ENCODE data around the gene FRMD4A.

Gene FRMD4A

GRCh38 chr10:13624630-13625029 lies 706.1 kb downstream of the FRMD4A start:
- Histone ChIP-seq H3K79me2 (ENCODE audit: insufficient read depth, low read length) (no peaks in the 10 kb centered on the region), H3K27ac (ENCODE audit: low read depth, low read length) (no peak overlapping the region), H3K4me2 (ENCODE audit: low read depth, low read length, poor library complexity, severe bottlenecking) (no peak overlapping the region), H4K20me1 (ENCODE audit: low read depth, low read length) (no peaks in the 10 kb centered on the region), H3K36me3 (ENCODE audit: low read length) (no peaks in the 10 kb centered on the region), H3K27me3 (ENCODE audit: low read length) (no peaks in the 10 kb centered on the region), H3K9me2 (replicated peaks; ENCODE audit: insufficient read depth, low read length) (no peaks in the 10 kb centered on the region), H2AFZ (ENCODE audit: low read depth, low read length, severe bottlenecking) (no peak overlapping the region), H3K9me3 (ENCODE audit: insufficient read depth, low read length) (no peaks in the 10 kb centered on the region), H3K4me3 (ENCODE audit: insufficient read depth, low read length, poor library complexity, severe bottlenecking) (no peak overlapping the region), H3K9ac (ENCODE audit: low read length) (no peak overlapping the region), H3F3A (ENCODE audit: insufficient read depth) (no peaks in the 10 kb centered on the region)
- TF ChIP-seq CTCF (IDR thresholded peaks at IDR 0.05; ENCODE audit: insufficient read depth, low read length, poor library complexity, severe bottlenecking): no peak
- TF ChIP-seq EZH2phosphoT487 (conservative IDR thresholded peaks at IDR 0.05; ENCODE audit: low read length): no peak

DNA sequence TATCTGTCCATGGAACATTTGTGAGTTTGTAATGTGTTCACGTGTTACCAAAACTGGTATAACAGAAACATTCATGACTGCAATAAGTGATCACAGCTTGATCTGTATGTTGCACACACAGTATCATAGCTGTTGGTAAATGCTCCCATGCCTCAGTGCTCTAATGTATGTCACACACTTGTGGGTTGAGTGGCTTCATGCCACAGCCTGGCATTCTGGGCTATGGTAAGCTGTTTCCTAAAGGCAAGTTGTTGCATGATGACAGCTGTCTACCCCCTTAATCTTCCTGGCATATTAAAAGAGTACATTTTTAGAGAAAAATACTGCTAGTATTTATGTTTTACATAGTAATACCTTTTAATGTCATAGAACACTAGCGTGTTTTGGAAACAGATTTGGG lies 708.8 kb downstream of the FRMD4A start:
- H3K9ac ChIP-seq (ENCODE audit: low read length): no peak overlapping the region
- H4K20me1 ChIP-seq (ENCODE audit: low read depth, low read length): no peaks in the 10 kb centered on the region
- no peaks in the 10 kb centered on the region for H3K27me3 ChIP-seq (ENCODE audit: low read length)
- no peak overlapping the region for H3K4me2 ChIP-seq (ENCODE audit: low read depth, low read length, poor library complexity, severe bottlenecking)
- H3K4me3 ChIP-seq (ENCODE audit: insufficient read depth, low read length, poor library complexity, severe bottlenecking): no peak overlapping the region
- H3F3A ChIP-seq (ENCODE audit: insufficient read depth): no peaks in the 10 kb centered on the region
- no peaks in the 10 kb centered on the region for H3K79me2 ChIP-seq (ENCODE audit: insufficient read depth, low read length)
- H3K27ac ChIP-seq (ENCODE audit: low read depth, low read length): no peak overlapping the region
- H3K9me2 ChIP-seq (replicated peaks; ENCODE audit: insufficient read depth, low read length): no peaks in the 10 kb centered on the region
- H3K9me3 ChIP-seq (ENCODE audit: insufficient read depth, low read length): no peaks in the 10 kb centered on the region
- no peak overlapping the region for H2AFZ ChIP-seq (ENCODE audit: low read depth, low read length, severe bottlenecking)
- H3K36me3 ChIP-seq (ENCODE audit: low read length): peaks cover 3% of the 10 kb centered on the region; the same call in 1 of the 2 replicates
- TF ChIP-seq EZH2phosphoT487 (conservative IDR thresholded peaks at IDR 0.05; ENCODE audit: low read length): no peak
- no peak for TF ChIP-seq CTCF (IDR thresholded peaks at IDR 0.05; ENCODE audit: insufficient read depth, low read length, poor library complexity, severe bottlenecking)

DNA sequence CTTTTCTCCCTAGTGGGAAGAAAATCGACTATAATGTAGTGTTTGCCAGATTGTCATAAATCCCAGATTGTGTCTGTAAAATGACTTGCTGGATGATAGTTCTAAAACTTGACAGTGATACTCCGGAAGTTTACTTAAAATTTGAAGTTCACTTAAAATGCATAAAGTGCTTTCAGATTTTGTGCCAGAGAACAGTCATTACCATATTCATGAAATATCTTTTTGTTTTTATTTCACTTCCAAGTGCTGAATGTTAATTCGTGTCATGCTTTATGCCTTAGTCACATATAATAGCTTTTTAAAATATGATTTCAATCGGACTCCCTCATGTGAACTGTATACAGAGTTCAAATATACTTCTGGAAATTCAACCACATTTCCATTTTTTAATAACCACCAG lies 713.6 kb downstream of the FRMD4A start:
- Histone ChIP-seq H3K4me2 (ENCODE audit: low read depth, low read length, poor library complexity, severe bottlenecking) (no peak overlapping the region), H3K79me2 (ENCODE audit: insufficient read depth, low read length) (no peaks in the 10 kb centered on the region), H3K9ac (ENCODE audit: low read length) (no peak overlapping the region), H4K20me1 (ENCODE audit: low read depth, low read length) (no peaks in the 10 kb centered on the region), H3K9me2 (replicated peaks; ENCODE audit: insufficient read depth, low read length) (no peaks in the 10 kb centered on the region), H3K4me3 (ENCODE audit: insufficient read depth, low read length, poor library complexity, severe bottlenecking) (no peak overlapping the region), H3F3A (ENCODE audit: insufficient read depth) (no peaks in the 10 kb centered on the region), H3K9me3 (ENCODE audit: insufficient read depth, low read length) (no peaks in the 10 kb centered on the region), H2AFZ (ENCODE audit: low read depth, low read length, severe bottlenecking) (no peak overlapping the region), H3K27me3 (ENCODE audit: low read length) (no peaks in the 10 kb centered on the region), H3K36me3 (ENCODE audit: low read length) (peaks cover 3% of the 10 kb centered on the region; the same call in 1 of the 2 replicates), H3K27ac (ENCODE audit: low read depth, low read length) (no peak overlapping the region)
- no peak for TF ChIP-seq CTCF (IDR thresholded peaks at IDR 0.05; ENCODE audit: insufficient read depth, low read length, poor library complexity, severe bottlenecking)
- TF ChIP-seq EZH2phosphoT487 (conservative IDR thresholded peaks at IDR 0.05; ENCODE audit: low read length): no peak

All from SU-DHL-6 (cell line).